Tibial nerve (tissue), 4 donors: ENCODE measurements around the gene SYCP2. TPM values are rescaled to one million over a fixed set of nuclear protein-coding genes. Genes with fewer than 3 reads are reported as not detected.
A peak's percentile ranks its signal among the peaks of the same experiment; 100 is the strongest.
"Not testable (repeated sequence)": the region's sequence is repeated elsewhere in the genome, so short reads cannot be mapped to it uniquely, and the experiment has no call there.

Source experiments
- DNase-seq, 2 donors: peaks; one replicate each; pipeline ENCODE4 v3.0.0-alpha.2; 2019; ENCODE audit warnings: low spot score in 2 of 2
- H3K27ac ChIP-seq, 4 donors: fragments of 200-600 bp; sonication (generic) in 3 of 4; one replicate each; pipeline ENCODE4 v1.5.1; 2017 to 2019; ENCODE audit warnings: mild to moderate bottlenecking in 1 of 4
- H3K27me3 ChIP-seq, 2 donors: fragments of 200-600 bp; sonication (generic) in 1 of 2; one replicate each; pipeline versions ENCODE4 v1.5.1 to v1.6.0; 2017 to 2019
- H3K36me3 ChIP-seq, 3 donors: fragments of 200-600 bp; sonication (generic); one replicate each; pipeline ENCODE4 v1.5.1; 2018 to 2019
- H3K4me1 ChIP-seq, 4 donors: fragments of 200-600 bp; sonication (generic) in 3 of 4; one replicate each; pipeline ENCODE4 v1.5.1; 2017 to 2019
- H3K4me3 ChIP-seq, 4 donors: fragments of 200-600 bp; sonication (generic) in 3 of 4; one replicate each; pipeline ENCODE4 v1.5.1; 2017 to 2019; ENCODE audit warnings: mild to moderate bottlenecking in 1 of 4, moderate library complexity in 1 of 4
- H3K9me3 ChIP-seq, 4 donors: fragments of 200-600 bp; sonication (generic) in 3 of 4; one replicate each; pipeline ENCODE4 v1.5.1; 2017 to 2019
- EP300 ChIP-seq, 2 donors: sonication (generic); formaldehyde crosslinking; IDR thresholded peaks; one replicate each; pipeline ENCODE4 v1.6.1; 2017; ENCODE audit warnings: antibody characterized with exemption in 2 of 2, mild to moderate bottlenecking in 1 of 2
- POLR2A ChIP-seq, 2 donors: fragments of 450-650 bp; IDR thresholded peaks; one replicate each; pipeline ENCODE4 v1.6.1; 2017; ENCODE audit warnings: antibody characterized with exemption in 2 of 2, mild to moderate bottlenecking in 2 of 2, moderate library complexity in 2 of 2
- WGBS, 2 donors: methylation state at CpG; one replicate each; pipeline ENCODE4 v1.1.5; 2018; 5-methylcytosine and 5-hydroxymethylcytosine counted together
- total RNA-seq, 4 donors: library from RNA; depleted of rRNA; stranded (reverse); fragments of >200 nt; gene quantifications; one replicate each; pipeline ENCODE4 v1.1.0, GENCODE V29; 2016
- TF ChIP-seq, protein P1 (sequence below), 5 experiments: fragments of 200-600 bp in 3 of 5; fragments of 450-650 bp in 2 of 5; sonication (generic) in 3 of 5; IDR thresholded peaks; one replicate each; pipeline ENCODE4 v1.5.1; 2016 to 2019; ENCODE audit warnings: antibody characterized with exemption in 5 of 5, mild to moderate bottlenecking in 3 of 5, moderate library complexity in 2 of 5

SYCP2 gene
- total RNA-seq, 4 donors from 2014 or later: 3.1 to 4.2 (median 3.6) TPM

DNA sequence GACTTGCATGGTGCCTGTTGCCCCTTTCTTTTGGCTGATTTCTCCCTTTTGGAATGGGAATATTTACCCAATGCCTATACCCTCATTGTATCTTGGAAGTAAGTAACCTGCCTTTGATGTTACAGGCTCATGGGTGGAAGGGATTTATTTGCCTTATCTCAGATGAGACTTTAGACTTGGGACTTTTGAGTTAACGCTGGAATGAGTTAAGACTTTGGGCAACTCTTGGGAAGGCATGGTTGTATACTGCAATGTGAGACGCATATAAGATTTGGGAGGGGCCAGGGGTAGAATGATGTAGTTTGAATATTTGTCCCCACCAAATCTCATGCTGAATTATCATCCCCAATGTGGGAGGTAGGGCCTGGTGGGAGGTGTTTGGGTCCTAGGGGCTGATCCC, 75.5 kb downstream of the SYCP2 start:
- Histone ChIP-seq H3K36me3 (peaks cover 0 to 22% (median 0%) of the 10 kb centered on the region in 3 donors), H3K27ac (no peak overlapping the region), H3K4me3 (no peak overlapping the region), H3K4me1 (no peaks in the 10 kb centered on the region), H3K9me3 (peaks cover 0 to 10% (median 0%) of the 10 kb centered on the region in 4 donors), H3K27me3 (no peaks in the 10 kb centered on the region)
- 97 to 98% methylated on average over 2 of the region's 2 CpGs for WGBS, 2 donors
- DNase-seq: no peak
- TF ChIP-seq POLR2A (IDR thresholded peaks at IDR 0.05) (no peak), EP300 (IDR thresholded peaks at IDR 0.05) (no peak)
- TF ChIP-seq, protein P1, sequence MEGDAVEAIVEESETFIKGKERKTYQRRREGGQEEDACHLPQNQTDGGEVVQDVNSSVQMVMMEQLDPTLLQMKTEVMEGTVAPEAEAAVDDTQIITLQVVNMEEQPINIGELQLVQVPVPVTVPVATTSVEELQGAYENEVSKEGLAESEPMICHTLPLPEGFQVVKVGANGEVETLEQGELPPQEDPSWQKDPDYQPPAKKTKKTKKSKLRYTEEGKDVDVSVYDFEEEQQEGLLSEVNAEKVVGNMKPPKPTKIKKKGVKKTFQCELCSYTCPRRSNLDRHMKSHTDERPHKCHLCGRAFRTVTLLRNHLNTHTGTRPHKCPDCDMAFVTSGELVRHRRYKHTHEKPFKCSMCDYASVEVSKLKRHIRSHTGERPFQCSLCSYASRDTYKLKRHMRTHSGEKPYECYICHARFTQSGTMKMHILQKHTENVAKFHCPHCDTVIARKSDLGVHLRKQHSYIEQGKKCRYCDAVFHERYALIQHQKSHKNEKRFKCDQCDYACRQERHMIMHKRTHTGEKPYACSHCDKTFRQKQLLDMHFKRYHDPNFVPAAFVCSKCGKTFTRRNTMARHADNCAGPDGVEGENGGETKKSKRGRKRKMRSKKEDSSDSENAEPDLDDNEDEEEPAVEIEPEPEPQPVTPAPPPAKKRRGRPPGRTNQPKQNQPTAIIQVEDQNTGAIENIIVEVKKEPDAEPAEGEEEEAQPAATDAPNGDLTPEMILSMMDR (IDR thresholded peaks at IDR 0.05): no peak

DNA sequence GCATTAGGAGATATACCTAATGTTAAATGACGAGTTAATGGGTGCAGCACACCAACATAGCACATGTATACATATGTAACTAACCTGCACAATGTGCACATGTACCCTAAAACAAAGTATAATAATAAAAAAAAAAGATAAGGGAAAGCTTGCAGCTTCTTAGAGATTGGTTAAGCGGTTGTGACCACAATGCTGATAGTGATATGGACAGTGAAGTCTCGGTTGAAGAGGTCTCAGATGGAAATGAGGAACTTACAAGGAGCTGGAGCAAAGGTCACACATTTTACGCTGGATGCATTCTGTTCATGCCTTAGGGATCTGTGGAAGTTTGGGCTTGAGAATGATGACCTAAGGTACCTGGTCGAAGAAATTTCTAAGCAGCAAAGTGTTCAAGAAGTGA, 76.5 kb downstream of the SYCP2 start:
- not testable (repeated sequence) for H3K27me3 ChIP-seq, DNase-seq, H3K4me3 ChIP-seq, H3K4me1 ChIP-seq, H3K27ac ChIP-seq
- Histone ChIP-seq H3K36me3 (peaks cover 0 to 22% (median 0%) of the 10 kb centered on the region in 3 donors), H3K9me3 (peaks cover 0 to 10% (median 0%) of the 10 kb centered on the region in 4 donors)
- WGBS, 2 donors: 84 to 95% methylated on average over 5 of the region's 5 CpGs

DNA sequence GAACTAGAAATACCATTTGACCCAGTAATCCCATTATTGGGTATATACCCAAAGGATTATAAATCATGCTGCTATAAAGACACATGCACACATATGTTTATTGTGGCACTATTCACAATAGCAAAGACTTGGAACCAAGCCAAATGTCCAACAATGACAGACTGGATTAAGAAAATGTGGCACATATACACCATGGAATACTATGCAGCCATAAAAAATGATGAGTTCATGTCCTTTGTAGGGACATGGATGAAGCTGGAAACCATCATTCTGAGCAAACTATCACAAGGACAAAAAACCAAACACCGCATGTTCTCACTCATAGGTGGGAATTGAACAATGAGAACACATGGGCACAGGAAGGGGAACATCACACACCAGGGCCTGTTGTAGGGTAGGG, 76.9 kb downstream of the SYCP2 start:
- not testable (repeated sequence) for H3K27me3 ChIP-seq

DNA sequence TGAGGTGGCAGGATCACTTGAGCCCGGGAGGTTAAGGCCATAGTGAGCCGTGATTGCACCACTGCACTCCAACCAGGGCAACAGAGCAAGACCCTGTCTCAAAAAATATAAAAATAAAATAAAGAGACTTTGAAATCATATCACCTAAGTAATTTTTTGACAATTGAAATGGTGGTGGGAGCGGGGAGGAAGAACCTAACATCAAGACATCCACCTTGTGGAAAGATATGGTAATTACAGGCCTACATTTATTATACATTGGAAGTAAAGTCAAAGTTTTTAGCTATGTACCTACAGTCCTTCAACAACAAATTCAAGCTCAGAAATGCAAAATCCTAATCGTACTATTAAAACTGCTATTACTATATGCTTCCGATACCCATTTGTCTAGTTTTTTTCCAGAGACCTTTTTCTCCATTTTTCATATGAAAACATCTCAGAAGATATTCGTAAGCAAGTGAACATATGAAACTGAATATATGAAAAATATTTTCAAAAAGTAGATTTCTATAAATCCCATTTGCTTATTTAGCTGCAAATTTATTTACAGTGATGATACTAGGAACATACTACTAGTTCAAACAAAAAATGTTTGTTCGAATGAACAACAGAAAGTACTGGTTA, 83.3 kb downstream of the SYCP2 start:
- TF ChIP-seq, protein P1 (IDR thresholded peaks at IDR 0.05): peak; percentile 52 to 69 (median 57)
- TF ChIP-seq EP300 (IDR thresholded peaks at IDR 0.05) (no peak), POLR2A (IDR thresholded peaks at IDR 0.05) (no peak)
- H3K9me3 ChIP-seq: no peaks in the 10 kb centered on the region
- no peak overlapping the region for H3K27ac ChIP-seq
- no peaks in the 10 kb centered on the region for H3K4me1 ChIP-seq
- no peak for DNase-seq
- no peak overlapping the region for H3K4me3 ChIP-seq
- WGBS, 2 donors: 59 to 66% methylated on average over 7 of the region's 7 CpGs
- no peaks in the 10 kb centered on the region for H3K36me3 ChIP-seq
- no peaks in the 10 kb centered on the region for H3K27me3 ChIP-seq

More for the DNA sequence above, 76.9 kb downstream of the SYCP2 start:
- Histone ChIP-seq H3K36me3 (peaks cover 0 to 22% (median 0%) of the 10 kb centered on the region in 3 donors), H3K9me3 (peaks cover 0 to 10% (median 0%) of the 10 kb centered on the region in 4 donors)
- H3K27ac ChIP-seq, DNase-seq, H3K4me3 ChIP-seq, H3K4me1 ChIP-seq: not testable (repeated sequence)
- WGBS, 2 donors: 100% methylated on average over 1 of the region's 1 CpG

DNA sequence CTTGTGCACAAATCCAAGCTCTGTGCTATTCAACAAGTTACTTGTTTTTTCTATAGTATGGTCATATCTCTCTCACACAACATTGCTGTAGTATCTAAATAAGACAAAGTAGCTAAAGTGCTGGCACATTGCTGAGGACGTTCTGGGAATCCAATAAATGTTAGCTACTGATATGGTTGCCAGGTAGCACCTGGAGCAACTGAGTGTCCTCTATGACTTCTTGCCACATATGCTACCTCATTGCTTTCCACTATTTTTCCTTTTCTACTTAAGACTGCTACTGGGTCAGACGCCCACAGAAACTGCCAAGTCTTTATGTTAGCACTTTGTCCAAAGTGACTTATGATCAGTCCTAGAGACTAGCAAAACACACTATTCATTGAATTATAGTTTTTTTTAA, 85.3 kb downstream of the SYCP2 start:
- Histone ChIP-seq H3K4me3 (no peak overlapping the region), H3K27me3 (no peaks in the 10 kb centered on the region), H3K36me3 (no peaks in the 10 kb centered on the region), H3K27ac (no peak overlapping the region), H3K4me1 (no peaks in the 10 kb centered on the region), H3K9me3 (no peaks in the 10 kb centered on the region)
- WGBS, 2 donors: 66 to 79% methylated on average over 2 of the region's 2 CpGs
- TF ChIP-seq, protein P1 (IDR thresholded peaks at IDR 0.05): no peak
- no peak for TF ChIP-seq EP300 (IDR thresholded peaks at IDR 0.05)
- TF ChIP-seq POLR2A (IDR thresholded peaks at IDR 0.05): no peak
- no peak for DNase-seq

DNA sequence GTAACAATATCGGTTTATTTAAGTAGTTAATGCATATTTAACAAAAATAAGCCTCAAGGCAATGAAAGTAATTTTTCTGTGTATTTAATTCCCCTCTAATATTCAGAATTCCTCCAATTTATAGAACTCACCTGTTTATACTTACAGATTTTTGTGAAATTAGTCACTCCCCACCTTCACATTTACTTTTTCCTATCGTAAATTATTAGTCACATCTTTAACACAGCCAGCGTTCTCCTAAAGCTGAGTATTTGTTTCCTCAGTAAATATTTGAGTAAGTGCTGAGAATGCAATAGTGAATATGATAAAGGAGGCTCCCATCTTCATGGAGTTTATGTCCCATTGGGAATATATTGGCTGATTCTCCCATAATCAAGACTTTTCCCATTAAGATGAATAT, 88.0 kb downstream of the SYCP2 start:
- no peak overlapping the region for H3K4me3 ChIP-seq
- H3K36me3 ChIP-seq: no peaks in the 10 kb centered on the region
- H3K27me3 ChIP-seq: no peaks in the 10 kb centered on the region
- no peaks in the 10 kb centered on the region for H3K9me3 ChIP-seq
- no peaks in the 10 kb centered on the region for H3K4me1 ChIP-seq
- no peak for DNase-seq
- no peak for TF ChIP-seq POLR2A (IDR thresholded peaks at IDR 0.05)
- TF ChIP-seq EP300 (IDR thresholded peaks at IDR 0.05): no peak
- TF ChIP-seq, protein P1 (IDR thresholded peaks at IDR 0.05): no peak
- no peak overlapping the region for H3K27ac ChIP-seq
- WGBS, 2 donors: 90 to 94% methylated on average over 3 of the region's 3 CpGs
